ENCODE measurements around the gene CCNY. TPM values are rescaled to one million over a fixed set of nuclear protein-coding genes. Genes with fewer than 3 reads are reported as not detected.

The CCNY gene
- total RNA-seq, 1 experiment from 2014 or later: 62.2 TPM

DNA sequence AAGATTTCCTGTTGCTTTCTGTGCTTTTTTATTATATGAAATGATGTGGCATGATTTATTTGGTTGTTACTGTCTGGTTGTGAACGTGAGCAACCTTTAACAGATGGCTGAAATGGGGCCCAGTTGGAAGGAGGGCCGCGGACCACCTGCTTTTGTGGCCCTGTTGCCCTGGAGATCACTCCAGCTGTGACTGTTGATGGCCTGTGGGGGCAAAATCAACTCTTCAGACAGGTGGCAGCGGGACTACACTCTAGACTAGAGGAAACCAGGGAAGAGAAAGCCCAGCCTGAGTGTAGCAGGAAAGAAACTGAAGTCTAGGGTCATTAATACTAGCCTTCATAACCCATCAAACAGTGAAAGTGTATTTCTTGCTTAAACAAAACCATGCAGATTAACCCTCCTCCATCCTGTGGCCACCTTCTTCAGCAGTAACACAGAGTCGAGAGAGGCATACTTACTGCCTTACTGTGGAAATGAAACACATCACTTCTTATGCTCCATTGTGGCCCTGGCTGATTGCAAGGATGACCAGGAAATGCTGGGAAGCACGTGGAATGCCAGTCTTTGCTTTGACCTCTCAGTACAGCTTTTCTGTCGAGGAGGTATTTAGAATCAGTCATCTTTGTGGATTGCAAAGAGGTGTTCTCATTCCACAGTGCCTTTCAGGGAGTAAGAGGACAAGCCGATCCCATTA lies 80.5 kb downstream of the CCNY start:
- no peaks in the 10 kb centered on the region for H3K9me3 ChIP-seq (ENCODE audit: control insufficient read depth in 1 of 2, insufficient read depth in 1 of 2, low read depth in 1 of 2, low read length in 2 of 2)
- no peaks in the 10 kb centered on the region for H3K9me2 ChIP-seq (ENCODE audit: insufficient read depth)
- BruUV-seq (replicated peaks): no TSS peak
- no peak for DNase-seq (ENCODE audit: low read depth, low spot score)
- RAD21 ChIA-PET (ENCODE audit: low non-redundant PET in 1 of 2, low total read pairs in 2 of 2, uncharacterized antibody in 2 of 2, unreplicated experiment in 2 of 2): no interaction called here
- POLR2A ChIA-PET: no interaction called here
- CTCF ChIA-PET: no interaction called here
- no peaks in the 10 kb centered on the region for H4K20me1 ChIP-seq (ENCODE audit: insufficient read depth)
- no peak overlapping the region for H3K4me2 ChIP-seq (ENCODE audit: low read length)
- H3K27ac ChIP-seq (ENCODE audit: low read depth, low read length): no peak overlapping the region
- TF ChIP-seq, protein P1, sequence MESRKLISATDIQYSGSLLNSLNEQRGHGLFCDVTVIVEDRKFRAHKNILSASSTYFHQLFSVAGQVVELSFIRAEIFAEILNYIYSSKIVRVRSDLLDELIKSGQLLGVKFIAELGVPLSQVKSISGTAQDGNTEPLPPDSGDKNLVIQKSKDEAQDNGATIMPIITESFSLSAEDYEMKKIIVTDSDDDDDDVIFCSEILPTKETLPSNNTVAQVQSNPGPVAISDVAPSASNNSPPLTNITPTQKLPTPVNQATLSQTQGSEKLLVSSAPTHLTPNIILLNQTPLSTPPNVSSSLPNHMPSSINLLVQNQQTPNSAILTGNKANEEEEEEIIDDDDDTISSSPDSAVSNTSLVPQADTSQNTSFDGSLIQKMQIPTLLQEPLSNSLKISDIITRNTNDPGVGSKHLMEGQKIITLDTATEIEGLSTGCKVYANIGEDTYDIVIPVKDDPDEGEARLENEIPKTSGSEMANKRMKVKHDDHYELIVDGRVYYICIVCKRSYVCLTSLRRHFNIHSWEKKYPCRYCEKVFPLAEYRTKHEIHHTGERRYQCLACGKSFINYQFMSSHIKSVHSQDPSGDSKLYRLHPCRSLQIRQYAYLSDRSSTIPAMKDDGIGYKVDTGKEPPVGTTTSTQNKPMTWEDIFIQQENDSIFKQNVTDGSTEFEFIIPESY (IDR thresholded peaks at IDR 0.05; ENCODE audit: extremely low read depth, insufficient replicate concordance, low read length): no peak
- TF ChIP-seq YY1 (IDR thresholded peaks at IDR 0.05; ENCODE audit: extremely low read depth, insufficient replicate concordance, low read depth, low read length) (no peak), EZH2 (IDR thresholded peaks at IDR 0.05) (no peak)
- TF ChIP-seq, protein P2, sequence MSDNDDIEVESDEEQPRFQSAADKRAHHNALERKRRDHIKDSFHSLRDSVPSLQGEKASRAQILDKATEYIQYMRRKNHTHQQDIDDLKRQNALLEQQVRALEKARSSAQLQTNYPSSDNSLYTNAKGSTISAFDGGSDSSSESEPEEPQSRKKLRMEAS (IDR thresholded peaks at IDR 0.05): no peak
- TF ChIP-seq, protein P3, sequence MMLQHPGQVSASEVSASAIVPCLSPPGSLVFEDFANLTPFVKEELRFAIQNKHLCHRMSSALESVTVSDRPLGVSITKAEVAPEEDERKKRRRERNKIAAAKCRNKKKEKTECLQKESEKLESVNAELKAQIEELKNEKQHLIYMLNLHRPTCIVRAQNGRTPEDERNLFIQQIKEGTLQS (IDR thresholded peaks at IDR 0.05): no peak
- TF ChIP-seq, protein P4, sequence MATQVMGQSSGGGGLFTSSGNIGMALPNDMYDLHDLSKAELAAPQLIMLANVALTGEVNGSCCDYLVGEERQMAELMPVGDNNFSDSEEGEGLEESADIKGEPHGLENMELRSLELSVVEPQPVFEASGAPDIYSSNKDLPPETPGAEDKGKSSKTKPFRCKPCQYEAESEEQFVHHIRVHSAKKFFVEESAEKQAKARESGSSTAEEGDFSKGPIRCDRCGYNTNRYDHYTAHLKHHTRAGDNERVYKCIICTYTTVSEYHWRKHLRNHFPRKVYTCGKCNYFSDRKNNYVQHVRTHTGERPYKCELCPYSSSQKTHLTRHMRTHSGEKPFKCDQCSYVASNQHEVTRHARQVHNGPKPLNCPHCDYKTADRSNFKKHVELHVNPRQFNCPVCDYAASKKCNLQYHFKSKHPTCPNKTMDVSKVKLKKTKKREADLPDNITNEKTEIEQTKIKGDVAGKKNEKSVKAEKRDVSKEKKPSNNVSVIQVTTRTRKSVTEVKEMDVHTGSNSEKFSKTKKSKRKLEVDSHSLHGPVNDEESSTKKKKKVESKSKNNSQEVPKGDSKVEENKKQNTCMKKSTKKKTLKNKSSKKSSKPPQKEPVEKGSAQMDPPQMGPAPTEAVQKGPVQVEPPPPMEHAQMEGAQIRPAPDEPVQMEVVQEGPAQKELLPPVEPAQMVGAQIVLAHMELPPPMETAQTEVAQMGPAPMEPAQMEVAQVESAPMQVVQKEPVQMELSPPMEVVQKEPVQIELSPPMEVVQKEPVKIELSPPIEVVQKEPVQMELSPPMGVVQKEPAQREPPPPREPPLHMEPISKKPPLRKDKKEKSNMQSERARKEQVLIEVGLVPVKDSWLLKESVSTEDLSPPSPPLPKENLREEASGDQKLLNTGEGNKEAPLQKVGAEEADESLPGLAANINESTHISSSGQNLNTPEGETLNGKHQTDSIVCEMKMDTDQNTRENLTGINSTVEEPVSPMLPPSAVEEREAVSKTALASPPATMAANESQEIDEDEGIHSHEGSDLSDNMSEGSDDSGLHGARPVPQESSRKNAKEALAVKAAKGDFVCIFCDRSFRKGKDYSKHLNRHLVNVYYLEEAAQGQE (IDR thresholded peaks at IDR 0.05; ENCODE audit: low read depth): no peak
- peaks cover 10 to 36% of the 10 kb centered on the region in 2 experiments for H3K4me1 ChIP-seq (ENCODE audit: control insufficient read depth in 1 of 2, insufficient read depth in 2 of 2, low read length in 2 of 2)
- peaks cover 77% of the 10 kb centered on the region for H3K79me2 ChIP-seq (ENCODE audit: insufficient read depth, low read length)
- no peak overlapping the region for H3K9ac ChIP-seq (ENCODE audit: low read length)
- H3K36me3 ChIP-seq (ENCODE audit: control insufficient read depth in 1 of 2, insufficient read depth in 2 of 2, low read length in 2 of 2): no peaks in the 10 kb centered on the region
- intact Hi-C loops (cut with micrococcal nuclease): no loop called here
- ATAC-seq: no peak
- no peak overlapping the region for H3K4me3 ChIP-seq (replicated peaks in 1 of 2; ENCODE audit: low read depth in 1 of 2, low read length in 2 of 2)
- no peak overlapping the region for H2AFZ ChIP-seq (ENCODE audit: low read depth, low read length, poor library complexity, severe bottlenecking)
- no peaks in the 10 kb centered on the region for H3K27me3 ChIP-seq (ENCODE audit: insufficient read depth, low read length)

Measured in HCT116 (cell line).